Epithelial cell of umbilical artery (primary cell): Measurements from ENCODE around the gene CCDC57. TPM values are rescaled to one million over a fixed set of nuclear protein-coding genes. Genes with fewer than 3 reads are reported as not detected.

ENCODE experiments used
- total RNA-seq: library from RNA; depleted of rRNA; stranded (reverse); fragments of >200 nt; gene quantifications from 2 replicates; pipeline ENCODE4 v1.2.3, GENCODE V29; 2014

The CCDC57 gene, protein sequence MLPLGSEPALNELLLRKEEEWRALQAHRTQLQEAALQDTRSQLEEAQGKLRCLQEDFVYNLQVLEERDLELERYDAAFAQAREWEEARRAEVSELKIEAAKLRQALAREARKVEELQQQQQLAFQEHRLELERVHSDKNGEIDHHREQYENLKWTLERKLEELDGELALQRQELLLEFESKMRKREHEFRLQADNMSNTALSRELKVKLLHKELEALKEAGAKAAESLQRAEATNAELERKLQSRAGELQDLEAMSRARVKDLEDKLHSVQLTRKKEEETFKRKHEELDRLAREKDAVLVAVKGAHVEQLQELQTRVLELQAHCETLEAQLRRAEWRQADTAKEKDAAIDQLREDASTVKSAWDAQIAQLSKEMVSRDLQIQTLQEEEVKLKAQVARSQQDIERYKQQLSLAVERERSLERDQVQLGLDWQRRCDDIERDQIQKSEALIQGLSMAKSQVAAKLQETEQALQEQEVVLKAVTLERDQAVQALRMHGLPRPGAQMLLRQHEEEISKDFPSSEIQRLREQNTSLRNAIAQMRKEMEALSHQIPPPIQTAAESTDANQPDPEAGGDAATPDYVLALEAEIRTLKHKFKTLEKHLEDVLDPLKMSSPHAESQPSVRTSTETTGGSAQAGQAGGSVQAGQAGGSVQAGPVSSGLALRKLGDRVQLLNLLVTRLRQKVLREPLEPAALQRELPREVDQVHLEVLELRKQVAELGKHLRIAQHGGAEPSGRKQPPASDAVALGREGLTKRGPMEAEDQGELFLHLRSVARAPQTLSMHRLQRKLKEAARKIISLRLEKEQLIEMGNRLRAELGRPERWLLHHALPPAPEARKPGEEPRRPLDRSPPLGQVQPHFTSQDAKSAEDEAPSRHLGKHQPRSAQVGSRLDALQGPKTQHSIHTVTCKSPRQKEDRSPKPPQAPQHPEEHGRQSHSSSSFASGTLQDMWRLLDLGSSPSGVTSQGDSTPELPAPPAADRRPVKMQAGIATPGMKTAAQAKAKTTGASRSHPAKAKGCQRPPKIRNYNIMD
- 7.1 and 8.1 TPM in 2 replicates for total RNA-seq

DNA sequence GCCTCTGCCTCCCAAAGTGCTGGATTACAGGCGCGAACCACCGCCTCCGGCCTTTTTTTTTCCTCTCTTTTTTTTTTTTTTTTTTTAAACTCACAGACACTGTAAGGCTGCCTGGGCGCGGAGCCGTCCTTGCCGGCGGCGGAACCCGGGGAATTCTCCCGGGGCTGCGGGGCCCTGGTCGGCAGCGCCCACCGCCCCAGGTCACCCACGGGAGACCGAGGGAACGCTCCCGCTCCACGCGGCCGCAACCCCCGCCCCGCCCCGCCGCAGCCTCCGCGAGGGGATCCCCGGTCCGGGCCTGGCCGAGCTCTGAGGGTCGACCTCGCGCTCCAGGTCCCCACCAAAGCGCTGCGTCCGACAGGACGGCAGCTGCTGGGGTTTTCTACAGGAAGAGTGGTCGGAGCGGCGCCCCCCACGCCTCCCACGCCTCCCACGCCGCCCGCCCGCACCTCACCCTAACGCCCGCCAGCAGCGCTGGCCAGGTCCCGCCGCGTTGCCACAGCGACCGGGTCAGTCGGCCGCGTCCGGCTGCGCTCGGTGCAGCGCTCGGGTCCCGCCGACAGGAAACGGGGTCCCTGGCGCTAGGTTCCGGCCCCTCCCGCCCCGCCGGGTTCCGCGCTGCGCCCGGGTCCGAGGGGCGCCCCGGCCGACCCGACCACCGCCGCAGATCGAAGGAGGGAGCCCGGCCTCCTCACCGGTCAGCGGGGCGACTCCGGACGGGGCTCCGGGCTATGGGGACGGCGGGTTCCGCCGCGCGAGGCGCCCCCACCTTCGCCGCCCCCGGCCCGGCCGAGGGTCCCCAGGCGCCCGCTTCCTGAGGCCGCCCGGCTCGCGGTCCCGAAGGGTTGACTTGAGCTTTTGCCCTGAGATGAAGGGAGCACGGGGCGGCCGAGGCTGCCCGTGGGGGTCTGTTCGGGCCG lies at the start of gene CCDC57:
CCDC57 (minus strand) TSS at position 512 of the 920 bp plus-strand sequence. CDS start 10,898 bp downstream, outside the sequence.

DNA sequence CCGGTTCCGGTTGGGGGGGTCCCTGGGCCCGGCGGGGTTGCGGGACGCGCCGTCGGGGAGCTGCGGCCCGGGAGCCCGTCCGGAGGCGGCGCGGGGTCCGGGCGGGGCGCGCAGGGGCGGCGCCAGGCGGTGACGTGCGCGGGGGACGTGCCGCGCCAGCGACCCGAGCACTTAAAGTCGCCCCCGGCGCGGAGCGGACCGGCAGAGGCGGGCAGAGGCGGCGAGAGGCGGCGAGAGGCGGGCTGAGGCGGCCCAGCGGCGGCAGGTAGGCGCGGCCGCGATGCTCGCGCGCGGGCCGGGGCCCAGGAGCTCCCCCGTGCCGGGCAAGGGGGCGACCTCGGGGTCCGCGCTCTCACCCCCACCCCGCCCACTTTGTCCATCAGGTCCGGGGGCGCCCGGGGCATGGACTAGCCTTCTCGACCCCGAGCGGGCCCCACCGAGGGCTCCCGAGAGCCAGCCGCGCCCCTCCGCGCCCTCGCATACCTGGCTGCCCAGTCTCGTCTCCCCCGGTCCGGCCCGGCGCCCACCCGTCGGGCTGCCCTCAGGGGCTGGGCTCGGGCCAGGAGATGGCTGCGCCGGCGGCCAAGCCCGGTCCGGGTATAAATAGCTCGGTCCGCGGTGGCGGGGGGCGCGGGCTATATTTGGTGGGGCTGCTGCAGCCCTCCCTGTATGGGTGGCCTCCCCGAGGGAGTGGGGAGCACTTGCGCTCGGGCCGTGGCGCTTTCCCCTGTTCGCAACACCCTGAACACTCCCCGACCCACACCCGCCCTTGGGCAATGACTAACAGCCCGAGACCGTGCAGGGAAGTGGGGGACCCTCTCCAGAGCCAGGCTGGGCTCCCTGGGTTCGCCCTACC lies 16.4 kb upstream of the CCDC57 start, which contains the start of gene SLC16A3:
SLC16A3 (plus strand) TSS at position 201 of the 856 bp plus-strand sequence. CDS start 6,967 bp downstream, outside the sequence.

DNA sequence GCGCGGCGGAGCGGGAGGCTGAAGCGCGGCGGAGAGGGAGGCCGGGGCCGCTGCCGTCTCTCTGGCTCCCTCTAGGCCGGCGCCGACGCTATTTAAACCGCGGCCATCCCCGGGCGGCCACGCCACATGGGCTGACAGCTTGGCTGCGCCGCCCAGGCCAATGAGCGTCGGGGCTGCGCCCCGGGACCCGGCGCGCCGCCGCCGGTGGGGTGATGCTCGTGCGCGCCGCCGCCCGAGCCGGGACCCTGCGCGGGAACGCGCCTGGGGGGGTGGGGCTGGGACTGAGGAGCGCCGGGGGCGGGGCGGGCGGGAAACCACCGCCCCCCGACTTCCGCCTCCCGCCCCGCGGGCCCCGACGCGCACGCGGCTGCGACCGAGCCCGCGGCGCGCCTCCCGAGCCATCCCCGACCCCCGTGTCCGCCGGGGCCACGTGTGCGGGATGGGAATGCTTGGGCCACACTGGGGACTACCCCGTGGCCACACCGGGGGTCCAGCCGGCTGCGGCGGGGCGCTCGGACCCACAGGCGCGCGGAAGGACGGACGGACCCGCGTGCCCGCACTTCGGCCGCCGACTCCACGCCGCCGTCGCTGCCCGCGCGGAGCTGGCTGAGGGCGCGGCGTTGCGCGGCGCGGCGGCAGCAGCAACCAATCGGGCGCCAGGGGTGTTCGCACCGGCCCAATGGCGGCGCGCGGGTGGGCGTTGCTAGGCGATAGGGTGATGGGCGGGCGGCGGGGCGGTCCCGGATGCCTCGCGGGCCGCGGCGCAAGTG lies 114.3 kb downstream of the CCDC57 start, which contains the start of gene FASN:
FASN (minus strand) TSS at position 68 of the 770 bp plus-strand sequence. CDS start 1,791 bp downstream, outside the sequence.

DNA sequence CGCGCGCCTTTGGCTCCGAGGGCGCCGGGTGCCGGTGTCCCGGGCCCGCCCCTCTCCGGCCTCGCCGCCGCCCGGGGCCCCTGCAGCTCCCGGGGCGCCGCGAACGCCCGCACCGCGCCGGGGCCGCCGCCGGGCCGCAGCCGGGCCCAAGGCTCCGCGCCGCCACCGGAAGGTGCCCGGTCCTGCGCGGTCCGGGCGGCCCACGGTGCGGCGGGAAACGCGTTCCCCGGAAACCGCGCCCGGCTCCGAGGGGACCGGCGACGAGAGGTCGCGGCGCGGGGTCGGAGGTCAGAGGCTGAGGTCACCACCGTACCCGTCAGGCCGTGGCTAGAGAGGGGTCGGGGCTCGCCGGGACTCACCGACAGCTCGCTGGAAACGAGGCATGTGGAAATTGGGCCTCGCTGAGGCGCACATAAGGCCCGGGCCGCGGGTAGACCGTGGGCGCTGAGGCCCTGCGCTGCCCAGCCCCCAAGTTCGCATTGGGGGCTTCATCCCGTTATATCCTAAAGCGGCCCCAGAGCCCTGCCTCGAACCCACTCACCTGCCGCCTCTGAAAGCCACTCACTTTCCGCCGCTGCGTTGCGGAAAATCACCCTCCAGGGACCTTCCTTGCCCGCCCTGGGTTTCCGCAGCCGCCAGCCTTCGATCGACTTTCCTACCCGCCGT lies 146.9 kb downstream of the CCDC57 start, which contains the start of gene DUS1L:
DUS1L (minus strand) TSS at position 167 of the 666 bp plus-strand sequence. CDS start 745 bp downstream, outside the sequence.

DNA sequence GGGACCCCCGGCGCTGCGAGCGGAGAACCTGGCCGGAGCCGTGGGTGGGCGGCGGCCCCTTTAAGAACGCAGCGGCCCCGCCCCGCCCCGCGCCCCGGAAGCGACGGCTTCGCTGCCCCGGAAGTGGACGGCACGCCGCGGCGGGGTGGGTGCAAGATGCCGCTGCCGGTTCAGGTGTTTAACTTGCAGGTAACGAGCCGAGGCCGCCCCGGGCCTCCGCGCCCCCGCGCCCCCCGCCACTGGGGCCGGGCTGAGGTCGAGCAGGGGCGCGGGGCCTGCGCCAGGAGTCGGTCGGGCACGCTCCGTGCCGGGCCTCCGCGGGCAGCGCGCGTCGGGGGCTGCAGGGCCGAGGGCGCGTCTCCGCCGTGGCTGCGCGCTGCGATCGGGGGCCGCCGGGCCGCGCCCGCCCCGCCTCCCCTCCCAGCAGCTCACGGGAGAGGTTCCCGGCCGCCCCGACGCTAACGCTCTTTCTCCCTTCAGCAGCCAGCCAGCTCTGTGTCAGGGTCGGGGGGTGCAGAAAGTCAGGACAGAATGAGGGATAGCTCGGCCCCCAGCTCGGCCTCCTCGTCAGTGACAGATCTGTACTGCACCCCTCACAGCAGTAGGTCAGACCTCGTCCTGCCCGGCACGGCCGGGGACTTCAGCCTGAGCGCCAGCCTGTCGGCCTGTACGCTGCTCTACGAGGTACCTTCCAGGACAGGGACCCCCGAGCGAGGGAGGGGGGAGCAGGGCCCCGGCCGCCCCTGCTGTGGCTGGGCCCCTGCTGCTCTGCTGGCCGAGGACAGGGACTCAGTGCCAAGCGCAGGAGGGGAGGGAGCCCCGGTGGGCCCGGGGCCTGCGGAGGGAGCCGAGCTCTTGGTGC lies 160.6 kb downstream of the CCDC57 start, which contains the start of the genes GPS1 and RFNG:
GPS1 (plus strand) TSS at position 123 of the 862 bp plus-strand sequence; CDS start at position 157, 34 bp downstream.
RFNG (minus strand) TSS at position 36 of the 862 bp plus-strand sequence. CDS start 45 bp downstream, outside the sequence.

Other genes starting within 250 kb of the CCDC57 start
- gene ASPSCR1, start 235.2 kb downstream of the CCDC57 start, total RNA-seq: 19.8 and 21.4 TPM in 2 replicates
- 78.9 and 79.6 TPM in 2 replicates for gene CENPX, start 190.0 kb downstream of the CCDC57 start, total RNA-seq
- 21.8 and 29.8 TPM in 2 replicates for gene LRRC45, start 189.5 kb downstream of the CCDC57 start, total RNA-seq
- gene RAC3, start 181.2 kb downstream of the CCDC57 start, total RNA-seq: 17.5 and 40.0 TPM in 2 replicates
- 66.1 and 75.0 TPM in 2 replicates for gene DCXR, start 175.1 kb downstream of the CCDC57 start, total RNA-seq
- 19.8 and 22.2 TPM in 2 replicates for gene RFNG, start 161.0 kb downstream of the CCDC57 start, total RNA-seq
- 95.9 and 105 TPM in 2 replicates for gene GPS1, start 160.9 kb downstream of the CCDC57 start, total RNA-seq
- gene DUS1L, start 147.0 kb downstream of the CCDC57 start, total RNA-seq: 59.8 and 77.2 TPM in 2 replicates
- gene FASN, start 114.6 kb downstream of the CCDC57 start, total RNA-seq: 49.1 and 83.8 TPM in 2 replicates
- gene SLC16A3, start 16.2 kb upstream of the CCDC57 start, total RNA-seq: 120 and 156 TPM in 2 replicates
- 45.7 and 54.6 TPM in 2 replicates for gene CSNK1D, start 60.9 kb upstream of the CCDC57 start, total RNA-seq
- gene CD7, start 104.8 kb upstream of the CCDC57 start, total RNA-seq: not detected in 2 replicates
- 0.65 and 8.8 TPM in 2 replicates for gene SECTM1, start 120.9 kb upstream of the CCDC57 start, total RNA-seq
- gene TEX19, start 146.4 kb upstream of the CCDC57 start, total RNA-seq: not detected in 2 replicates
- not detected in 2 replicates for gene UTS2R, start 158.9 kb upstream of the CCDC57 start, total RNA-seq
- 10.7 and 18.2 TPM in 2 replicates for gene HEXD, start 205.5 kb upstream of the CCDC57 start, total RNA-seq
- 29.2 and 30.5 TPM in 2 replicates for gene OGFOD3, start 205.7 kb upstream of the CCDC57 start, total RNA-seq
- 44.1 and 57.2 TPM in 2 replicates for gene CYBC1, start 237.9 kb upstream of the CCDC57 start, total RNA-seq
- 36.9 and 78.6 TPM in 2 replicates for gene NARF, start 245.9 kb upstream of the CCDC57 start, total RNA-seq